GM21515 (cell line): ENCODE measurements around the gene CHFR.
"Not testable (repeated sequence)": the region's sequence is repeated elsewhere in the genome, so short reads cannot be mapped to it uniquely, and the experiment has no call there.

Experiments
- ATAC-seq: cut with Tn5 transposase; IDR thresholded peaks from one replicate; pipeline ENCODE4 v1.9.1; 2021; ENCODE audit not compliant: unreplicated experiment

Gene CHFR, protein sequence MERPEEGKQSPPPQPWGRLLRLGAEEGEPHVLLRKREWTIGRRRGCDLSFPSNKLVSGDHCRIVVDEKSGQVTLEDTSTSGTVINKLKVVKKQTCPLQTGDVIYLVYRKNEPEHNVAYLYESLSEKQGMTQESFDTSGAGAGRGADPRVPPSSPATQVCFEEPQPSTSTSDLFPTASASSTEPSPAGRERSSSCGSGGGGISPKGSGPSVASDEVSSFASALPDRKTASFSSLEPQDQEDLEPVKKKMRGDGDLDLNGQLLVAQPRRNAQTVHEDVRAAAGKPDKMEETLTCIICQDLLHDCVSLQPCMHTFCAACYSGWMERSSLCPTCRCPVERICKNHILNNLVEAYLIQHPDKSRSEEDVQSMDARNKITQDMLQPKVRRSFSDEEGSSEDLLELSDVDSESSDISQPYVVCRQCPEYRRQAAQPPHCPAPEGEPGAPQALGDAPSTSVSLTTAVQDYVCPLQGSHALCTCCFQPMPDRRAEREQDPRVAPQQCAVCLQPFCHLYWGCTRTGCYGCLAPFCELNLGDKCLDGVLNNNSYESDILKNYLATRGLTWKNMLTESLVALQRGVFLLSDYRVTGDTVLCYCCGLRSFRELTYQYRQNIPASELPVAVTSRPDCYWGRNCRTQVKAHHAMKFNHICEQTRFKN

DNA sequence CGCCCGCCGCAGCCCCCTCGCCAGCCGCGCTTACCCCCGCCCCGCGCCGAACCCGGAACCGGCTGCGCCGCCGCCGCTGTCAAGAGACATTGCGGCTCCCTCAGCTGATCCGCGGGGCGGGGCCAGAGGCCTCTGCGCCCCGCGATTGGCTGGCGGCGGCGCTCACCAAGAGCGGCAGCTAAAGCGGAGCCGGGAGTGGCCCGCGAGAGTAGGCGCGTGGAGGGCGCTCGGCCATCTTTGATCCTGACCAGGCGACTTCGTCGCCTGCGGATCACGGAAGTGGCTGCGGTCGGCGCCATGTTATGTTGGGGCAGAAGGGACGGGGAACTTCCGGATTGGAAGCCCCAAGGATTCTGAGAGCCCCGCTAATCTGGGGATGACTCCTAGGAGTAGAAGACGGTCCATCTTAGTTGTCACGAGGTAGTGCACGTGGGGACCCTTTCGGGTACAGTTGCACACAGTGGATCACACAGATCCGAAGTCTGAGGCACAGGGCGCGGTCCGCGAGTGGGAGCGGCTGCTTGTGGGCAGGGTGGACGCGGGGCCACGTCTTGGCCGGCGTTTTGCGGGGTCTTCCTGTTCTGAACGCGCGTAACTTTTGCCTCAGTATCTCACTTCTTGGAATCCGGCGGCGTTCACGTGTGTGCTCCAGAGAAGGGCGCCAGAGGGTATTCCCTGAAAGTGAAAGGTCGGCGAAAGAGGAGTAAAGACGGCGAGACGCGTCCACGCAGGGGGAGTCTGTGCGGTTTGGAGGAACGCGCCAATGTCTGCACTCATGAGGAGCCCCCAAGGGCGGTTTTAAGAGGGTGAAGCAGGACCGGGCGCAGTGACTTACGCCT is at the start of gene CHFR:
Gene CHFR, minus strand, starts transcription at position 93 of the 839 bp plus-strand sequence. CDS start 277 bp downstream, outside the sequence.
- ATAC-seq: peak; percentile 97

DNA sequence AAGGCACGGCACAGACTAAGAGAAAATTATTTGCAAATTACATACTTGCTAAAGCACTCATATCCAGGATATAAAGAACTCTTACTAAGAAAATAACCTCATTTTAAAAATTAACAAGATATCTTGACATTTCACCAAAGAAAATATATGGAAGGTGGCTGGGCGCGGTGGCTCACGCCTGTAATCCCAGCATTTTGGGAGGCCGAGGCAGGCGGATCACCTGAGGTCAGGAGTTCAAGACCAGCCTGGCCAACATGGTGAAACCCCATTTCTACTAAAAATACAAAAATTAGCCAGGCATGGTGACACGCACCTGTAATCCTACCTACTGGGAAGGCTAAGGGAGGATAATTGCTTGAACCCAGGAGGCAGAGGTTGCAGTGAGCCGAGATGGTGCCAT is 49.5 kb upstream of the CHFR start:
- ATAC-seq: not testable (repeated sequence)

DNA sequence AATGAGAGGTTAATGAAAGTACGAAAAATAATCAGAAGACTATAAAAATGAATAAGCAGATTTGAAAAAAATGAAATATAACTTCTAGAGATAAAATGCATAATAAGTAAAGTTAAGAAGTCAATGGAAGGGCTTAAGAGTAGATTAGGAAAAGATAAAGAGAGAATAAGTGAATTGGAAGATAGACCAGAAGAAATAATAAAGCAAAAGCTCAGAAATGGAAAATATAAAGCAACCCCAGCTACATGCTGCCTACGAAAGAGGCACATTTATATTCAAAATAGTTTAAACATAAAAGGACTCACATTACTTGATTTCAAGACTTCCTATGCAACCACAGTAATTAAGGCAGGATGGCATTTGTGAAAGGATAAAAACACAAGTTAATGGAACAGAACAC is 48.8 kb upstream of the CHFR start:
- ATAC-seq: no peak

DNA sequence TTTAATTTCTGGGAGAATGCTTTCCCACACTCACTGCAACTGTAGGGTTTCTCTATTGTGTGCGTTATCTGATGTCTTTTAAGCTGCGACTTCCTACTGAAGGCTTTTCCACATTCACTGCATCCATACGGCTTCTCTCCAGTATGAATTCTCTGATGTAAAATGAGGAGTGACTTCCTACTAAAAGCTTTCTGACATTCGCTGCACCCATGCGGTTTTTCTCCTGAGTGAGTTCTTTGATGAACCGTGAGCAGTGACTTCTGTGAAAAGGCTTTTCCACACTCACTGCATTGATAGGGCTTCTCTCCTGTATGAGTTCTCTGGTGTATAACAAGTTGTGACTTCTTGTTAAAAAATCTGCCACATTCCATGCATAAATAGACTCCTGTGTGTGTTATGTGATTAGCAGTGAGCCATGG is 39.0 kb upstream of the CHFR start:
- ATAC-seq: no peak

DNA sequence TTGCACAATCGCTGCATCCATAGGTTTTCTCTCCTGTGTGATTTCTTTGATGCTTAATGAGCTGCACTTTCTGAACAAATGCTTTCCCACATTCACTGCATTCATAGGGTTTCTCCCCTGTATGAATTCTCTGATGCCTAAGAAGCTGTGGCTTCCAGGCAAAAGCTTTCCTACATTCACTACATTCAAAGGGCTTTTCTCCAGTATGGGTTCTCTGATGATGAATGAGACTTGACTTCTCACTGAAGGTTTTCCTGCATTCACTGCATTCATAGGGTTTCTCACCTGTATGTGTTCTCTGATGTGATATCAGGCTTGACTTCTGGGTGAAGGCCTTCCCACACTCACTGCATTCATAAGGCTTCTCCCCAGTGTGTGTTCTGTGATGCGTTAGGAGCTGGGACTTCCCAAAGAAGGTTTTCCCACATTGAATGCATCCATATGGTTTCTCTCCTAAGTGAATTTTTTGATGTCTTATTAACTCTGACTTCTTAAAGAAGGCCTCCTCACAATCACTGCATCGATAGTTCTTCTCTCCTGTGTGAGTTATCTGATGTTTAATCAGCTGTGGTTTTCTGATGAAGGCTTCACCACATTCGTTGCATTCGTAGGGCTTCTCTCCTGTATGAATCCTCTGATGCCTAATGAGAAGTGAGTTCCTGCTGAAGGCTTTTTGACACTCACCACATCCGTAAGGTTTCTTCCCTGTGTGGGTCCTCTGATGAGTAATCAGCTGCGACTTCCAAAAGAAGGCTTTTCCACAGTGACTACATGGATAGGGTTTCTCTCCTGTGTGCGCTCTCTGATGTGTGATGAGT is 38.4 kb upstream of the CHFR start:
- no peak for ATAC-seq

DNA sequence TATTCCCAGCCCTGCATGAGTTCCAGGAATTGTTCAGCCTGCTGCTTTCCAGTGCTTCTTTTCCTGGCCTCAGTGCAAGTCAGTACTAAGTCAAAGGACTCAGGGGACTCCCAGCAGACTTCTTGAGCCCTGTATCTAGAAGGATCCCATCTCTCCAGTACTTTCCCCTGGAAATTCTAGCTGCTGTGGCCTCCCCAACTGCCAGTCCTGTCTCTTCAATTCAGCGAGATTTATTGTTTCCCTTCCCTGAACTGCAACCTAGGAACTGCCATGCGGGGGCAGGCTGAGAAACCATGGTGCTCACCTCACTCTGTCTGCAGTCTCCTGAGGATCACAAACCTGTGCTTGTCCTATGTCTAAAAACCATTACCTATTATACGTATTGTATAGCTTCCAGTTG is 37.0 kb upstream of the CHFR start:
- ATAC-seq: no peak

DNA sequence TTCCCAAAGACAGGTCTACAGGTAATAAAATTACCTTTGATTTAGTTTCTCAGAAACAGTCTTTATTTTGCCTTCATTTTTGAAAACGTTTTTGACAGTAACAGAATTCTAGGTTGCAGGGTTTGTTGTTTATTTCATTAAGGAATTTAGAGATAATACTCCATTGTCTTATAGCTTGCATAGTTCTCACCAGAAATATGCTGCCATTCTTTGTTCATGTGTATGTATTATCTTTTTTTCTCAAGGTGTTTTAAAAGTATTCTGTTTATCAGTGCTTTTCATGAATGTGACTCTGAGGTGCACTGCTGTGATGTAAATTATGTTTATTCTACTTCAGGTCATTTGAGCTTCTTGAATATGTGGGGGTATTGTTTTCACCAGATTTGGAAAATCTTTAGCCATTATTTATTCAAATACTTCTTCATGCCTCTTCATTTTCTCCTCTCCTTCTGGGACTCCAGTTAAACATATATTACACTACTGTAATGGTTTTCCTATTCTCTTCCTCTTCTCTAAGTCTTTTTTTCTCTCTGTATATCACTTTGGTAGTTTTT is 36.0 kb upstream of the CHFR start:
- no peak for ATAC-seq

DNA sequence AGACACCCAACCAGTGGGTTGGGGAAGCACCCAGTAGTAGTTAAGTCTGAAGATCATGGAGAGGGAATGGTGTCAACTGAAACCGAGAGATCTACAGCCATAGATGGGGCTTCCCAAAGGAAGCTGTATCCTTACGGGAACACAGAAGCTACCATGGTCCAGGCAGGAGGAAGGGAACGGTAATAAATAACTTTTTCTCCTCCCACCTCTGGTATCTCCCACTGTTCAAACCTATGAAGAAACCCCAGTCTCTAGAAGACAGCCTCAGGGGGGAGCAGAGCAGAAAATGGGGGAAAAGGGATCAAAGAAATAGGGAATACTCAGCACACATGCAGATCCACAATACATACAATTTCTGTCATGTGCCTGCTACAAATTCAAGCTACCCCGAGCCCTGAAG is 35.3 kb upstream of the CHFR start:
- ATAC-seq: no peak

DNA sequence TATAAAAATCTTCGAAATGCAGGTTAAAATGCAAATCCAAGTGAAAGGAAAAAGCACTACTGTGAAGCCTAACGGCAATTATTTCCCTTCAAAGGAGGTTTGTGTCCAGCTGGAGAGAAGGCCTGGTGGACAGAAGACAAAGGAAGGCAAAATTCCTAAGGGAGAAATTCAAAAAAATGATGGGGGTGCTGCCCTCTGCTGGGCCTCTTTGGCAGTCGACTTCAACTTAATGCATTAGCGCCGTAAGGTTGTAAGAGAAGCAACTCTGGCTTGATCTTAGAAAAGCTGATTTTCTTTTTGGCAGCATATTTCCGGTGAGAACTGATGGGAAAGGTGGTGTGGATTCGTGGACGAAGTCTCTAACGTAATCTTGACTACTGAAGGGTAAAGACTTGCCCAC is 34.3 kb upstream of the CHFR start:
- ATAC-seq: no peak

DNA sequence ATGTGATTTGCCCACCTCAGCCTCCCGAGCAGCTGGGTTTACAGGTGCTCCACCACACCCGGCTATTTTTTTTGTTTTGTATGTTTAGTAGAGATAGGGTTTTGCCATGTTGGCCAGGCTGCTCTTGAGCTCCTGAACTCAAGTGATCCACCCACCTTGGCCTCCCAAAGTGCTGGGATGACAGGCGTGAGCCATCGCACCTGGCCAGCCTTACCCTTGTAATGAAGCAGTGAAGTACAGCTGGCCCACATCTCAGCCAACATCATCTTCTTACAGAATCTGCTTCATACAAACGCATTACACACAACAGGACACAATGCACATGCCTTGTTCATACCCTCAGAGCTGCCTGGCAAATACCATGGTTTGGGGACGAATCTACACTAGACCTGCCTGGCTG is 31.3 kb upstream of the CHFR start:
- ATAC-seq: no peak

DNA sequence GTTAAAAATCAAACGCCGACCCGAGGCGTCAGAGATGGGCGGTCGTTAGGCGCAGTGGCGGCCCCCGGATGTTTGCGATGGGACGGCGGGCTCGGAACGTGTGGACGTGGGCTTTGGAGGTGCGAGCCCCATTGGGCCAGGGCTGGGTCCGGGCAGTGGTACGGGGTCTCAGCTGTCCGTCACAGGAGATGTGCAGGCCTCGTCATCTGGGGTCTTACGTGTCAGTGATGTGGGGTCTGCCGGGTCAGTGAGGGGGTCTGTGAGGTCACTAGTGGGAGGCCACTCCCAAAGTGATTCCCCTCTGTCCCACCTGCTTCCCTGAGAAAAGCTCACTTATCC is 21.6 kb upstream of the CHFR start:
- no peak for ATAC-seq

DNA sequence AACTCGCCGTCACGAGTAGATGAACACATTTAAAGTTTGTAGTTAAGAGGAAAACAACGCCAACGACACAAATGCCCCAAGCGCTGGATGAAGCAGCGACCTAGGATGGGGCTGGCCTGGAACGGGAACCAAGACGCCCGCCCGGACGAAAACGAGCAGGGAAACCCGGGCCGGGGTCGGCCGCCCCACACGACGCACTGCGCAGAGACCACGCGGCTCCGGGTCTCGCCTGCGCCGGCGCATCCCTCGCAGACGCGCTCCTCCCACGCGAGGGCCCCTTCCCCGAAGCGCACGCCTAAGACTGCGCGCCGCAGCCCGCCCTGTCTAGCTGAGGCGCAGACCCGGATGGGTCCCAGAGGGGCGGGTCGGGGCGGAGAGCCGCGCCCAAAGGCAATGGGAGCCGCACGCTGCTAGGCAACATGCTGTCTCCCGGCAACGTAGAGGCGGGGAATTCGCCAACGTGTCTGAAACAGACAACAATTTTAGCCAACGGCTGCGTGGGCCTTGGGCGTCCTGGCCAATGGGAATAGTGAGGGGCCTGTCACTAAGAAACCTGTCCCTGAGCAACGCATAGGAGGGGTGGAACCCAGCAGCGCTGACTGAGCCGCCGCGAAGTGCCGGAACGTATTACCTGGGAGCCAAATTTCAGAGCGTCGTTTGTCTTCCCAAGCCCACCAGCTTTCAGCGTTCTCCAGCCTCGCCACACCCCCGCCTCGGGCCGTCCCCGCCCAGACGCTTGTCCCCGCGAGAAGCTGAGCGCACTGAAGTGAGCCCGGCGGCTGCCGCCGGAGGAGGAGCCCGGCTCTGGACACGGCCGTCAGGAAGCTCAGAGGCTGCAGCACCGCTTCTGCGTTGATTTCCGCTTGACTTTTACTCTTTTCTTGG is 21.0 kb upstream of the CHFR start:
- ATAC-seq: peak; percentile 94

DNA sequence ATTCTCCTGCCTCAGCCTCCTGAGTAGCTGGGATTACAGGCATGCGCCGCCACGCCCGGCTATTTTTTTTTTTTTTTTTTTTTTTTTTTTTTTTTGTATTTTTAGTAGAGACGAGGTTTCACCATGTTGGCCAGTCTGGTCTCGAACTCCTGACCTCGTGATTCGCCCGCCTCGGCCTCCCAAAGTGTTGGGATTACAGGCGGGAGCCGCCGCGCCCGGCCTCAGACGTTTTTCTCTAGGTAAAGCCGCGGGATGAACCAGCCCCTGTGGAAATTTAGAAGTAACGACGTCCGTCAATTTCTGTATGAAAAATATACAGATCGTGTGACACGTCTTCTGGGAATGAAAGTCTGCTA is 20.4 kb upstream of the CHFR start:
- ATAC-seq: not testable (repeated sequence)

DNA sequence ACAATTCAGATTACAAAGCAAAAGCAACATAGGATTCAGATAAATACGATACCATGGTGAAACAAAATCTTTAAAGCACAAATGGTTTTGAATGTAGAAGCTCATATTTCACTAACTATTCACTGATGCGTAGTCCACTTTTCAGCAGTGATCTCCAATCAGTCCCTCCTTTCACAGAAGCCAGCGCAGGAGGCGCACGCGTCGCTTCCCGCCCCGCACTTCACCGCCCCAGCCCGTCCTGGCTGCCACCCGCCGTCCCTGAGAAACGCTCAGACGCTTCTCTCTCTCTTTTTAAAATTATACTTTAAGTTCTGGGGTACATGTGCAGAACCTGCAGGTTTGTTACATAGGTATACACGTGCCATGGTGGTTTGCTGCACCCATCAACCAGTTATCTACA is 19.8 kb upstream of the CHFR start:
- no peak for ATAC-seq

DNA sequence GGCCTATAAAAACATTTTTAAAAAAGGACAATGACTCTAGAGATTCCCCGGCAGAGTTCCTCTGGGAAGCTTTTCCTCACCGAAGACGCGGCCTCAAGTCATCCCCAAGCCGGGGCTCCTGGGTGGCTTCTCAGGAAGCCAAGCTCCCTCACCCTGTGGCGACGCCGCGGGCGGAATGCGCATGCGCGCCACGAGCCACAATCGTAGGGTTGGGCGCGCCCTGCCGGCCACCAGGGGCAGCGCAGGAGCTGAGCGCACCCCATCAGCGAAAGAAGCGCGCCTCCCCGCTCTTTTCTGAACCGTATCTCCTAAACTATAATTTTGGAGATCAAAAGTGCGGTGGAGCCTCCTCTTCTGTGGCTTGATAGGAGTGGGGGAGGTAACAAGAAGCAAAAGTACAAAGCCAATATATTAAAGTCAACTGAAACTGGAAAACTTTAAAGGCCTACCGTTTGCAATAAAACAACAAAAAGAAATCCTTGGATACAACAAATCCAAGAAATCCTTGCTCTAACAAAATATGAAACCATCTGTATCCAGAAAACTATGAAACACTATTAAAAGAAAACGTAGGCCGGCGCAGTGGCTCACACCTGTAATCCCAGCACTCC is 17.4 kb upstream of the CHFR start:
- no peak for ATAC-seq

DNA sequence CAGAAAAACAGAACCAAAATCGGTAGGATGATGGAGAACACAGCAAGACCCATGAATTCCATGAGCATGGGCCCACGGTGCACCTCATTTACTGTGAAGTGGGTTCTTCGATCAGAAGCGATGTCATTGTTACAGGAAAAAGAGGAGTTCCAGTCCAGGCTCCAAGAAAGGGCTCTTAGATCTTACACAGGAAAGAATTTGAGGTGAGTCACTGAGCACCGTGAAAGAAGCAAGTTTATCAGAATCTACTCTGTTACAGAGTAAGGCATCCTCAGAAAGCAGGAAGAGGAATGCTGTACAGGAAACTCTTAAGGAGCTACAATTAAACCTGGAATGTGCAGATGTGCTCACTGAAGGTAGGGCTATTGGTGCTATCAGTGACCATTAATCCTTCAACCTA is 11.6 kb upstream of the CHFR start:
- no peak for ATAC-seq

DNA sequence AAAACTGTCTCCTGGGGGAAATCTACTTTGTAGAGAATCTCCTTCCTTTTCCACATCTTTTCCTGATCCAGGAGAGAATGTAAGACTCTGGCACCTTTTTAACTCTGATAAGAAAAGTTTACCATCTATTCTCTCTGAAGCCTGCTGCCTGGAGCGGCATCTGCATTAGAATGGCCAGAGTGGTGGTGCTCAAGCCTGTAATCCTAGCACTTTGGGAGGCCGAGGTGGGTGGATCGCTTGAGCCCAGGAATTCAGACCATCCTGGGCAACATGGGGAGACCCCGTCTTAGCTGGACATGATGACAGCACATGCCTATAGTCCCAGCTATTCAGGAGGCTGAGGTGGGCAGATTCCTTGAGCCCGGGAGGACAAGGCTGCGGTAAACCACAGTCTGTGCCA is 1.4 kb upstream of the CHFR start:
- ATAC-seq: no peak

DNA sequence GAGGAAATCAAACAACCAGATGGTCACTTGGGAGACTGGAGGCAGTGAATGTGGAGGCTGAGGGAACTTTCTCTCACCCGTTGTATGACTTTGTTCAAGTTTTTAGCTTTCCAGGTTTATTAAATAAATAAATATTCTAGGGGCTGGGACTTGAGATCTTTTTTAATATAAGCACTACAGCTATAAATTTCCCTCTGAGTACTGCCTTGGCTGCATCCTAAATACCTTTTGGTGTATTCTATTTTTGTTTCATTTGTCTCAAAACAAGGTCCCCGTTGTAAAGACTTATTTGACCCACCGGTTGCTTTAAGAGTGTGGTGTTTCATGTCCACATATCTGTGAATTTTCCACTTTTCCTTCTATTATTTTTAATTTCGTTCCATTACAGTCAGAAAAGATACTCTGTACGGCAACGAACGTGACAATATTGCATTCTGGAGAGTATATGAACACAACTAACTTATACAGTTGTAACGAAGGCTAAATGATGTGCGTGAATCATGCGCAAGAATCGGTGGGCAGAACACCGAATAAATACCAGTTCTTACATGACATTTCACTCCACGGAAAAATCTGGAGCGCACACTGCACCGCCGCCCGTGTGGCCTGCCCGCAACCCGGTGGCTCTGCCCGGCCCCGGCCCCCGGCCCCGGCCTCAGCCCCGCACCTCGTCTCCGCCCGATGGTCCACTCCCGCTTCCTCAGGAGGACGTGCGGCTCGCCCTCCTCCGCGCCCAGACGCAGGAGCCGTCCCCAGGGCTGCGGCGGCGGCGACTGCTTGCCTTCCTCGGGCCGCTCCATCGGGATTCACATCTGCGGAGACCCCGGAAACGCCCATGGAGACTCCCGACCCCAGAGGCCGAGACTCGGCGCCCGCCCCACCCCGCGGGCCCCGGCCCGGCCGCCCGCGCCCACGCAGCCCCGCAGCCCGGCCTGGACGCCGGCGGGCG is 602 bp downstream of the CHFR start:
- ATAC-seq: peak; percentile 22
